Stimulated activated CD8-positive, alpha-beta memory T cell treated with anti-CD3 and anti-CD28 coated beads, Interleukin-15, amount 100 ng/mL, for 24 hours (primary cell): Measurements from ENCODE around the gene GALNTL6.
"Not testable (repeated sequence)": the region's sequence is repeated elsewhere in the genome, so short reads cannot be mapped to it uniquely, and the experiment has no call there.

Experiments used
- DNase-seq: peaks from one replicate; pipeline ENCODE4 v3.0.0-alpha.2; 2020; ENCODE audit warnings: low read depth

Gene GALNTL6

DNA sequence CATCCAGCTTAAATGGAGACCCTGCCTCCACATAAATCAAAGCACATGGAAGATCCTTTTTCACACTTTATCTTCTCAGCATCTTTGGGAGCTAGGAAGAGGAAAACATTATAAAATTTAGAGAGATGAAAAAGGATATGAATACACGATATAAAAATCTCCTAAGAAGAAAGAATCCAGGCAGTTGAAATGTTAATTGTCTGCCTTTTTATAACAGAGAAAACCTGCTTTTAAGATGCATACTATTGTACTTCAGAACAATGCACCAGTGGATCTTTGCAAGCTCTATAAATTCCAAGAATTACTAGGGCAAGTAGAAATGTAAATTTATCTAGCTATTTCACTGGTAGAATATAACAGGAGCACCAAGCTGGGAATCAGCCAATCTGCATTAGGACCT, 1055.1 kb downstream of the GALNTL6 start:
- DNase-seq = no peak

DNA sequence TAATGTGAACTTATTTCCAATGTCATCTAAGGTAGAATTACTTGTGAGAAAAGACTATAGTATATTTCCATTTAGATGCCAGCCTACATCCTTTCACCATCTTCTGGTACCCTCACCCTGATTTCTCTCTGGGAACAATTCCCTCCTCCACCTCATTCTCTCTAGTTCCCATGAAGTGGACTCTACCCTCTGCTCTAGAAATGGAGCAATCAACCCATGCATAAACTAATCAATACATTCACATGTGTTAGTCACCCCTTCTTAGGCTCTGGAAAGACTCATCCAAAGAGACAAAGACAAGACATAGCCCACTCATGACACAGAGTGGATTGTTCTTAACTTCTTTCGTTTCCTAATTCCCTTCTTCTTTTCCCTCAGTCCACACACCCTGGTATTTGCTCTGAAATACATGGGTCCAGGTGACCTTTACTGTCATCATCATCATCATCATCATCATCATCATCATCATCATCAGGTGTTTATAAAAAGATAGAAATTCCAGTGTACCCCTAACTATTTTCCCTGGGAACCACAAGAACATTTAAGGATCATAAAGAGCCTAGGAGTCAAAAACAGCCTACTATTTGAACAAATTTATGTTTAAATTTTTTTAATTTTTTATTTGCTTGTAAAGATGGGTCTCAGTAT, 1056.5 kb downstream of the GALNTL6 start:
- DNase-seq = no peak

DNA sequence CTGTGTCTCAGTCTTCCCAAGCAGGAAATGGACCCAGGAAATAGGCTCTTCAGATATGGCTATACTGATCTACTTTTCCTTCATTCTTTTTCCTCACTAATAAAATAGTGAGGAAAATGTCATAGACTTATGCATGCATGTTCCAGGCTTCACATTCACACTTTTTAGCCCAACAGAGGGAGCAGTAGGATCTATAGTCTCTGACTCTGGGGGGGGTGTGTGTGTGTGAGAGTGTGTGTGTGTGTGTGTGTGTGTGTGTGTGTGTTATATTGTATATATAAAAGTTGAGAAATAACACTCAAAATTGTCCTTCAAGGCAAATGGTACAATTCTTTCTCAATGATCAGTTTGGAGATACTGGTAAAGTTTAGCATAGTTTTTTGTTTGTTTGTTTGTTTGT, 1058.2 kb downstream of the GALNTL6 start:
- no peak for DNase-seq

DNA sequence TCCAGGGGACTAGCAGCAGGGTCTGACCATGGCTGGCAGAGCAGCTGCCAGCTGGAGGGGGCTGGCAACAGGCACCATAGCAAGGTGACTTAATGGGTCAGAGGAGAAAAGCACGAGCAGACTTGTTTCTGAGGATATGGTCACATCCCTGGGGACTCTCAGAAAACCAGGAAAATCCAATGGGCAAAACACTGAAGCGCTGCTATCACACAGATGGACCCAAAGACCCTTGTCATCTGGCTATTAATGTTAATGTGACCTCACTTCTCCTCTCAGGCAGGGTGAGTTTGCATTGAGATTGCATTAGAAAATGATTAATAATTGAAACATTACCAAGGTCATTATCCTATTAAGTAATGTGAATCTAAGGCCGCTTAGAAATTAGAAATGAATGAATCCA, 1061.7 kb downstream of the GALNTL6 start:
- no peak for DNase-seq

DNA sequence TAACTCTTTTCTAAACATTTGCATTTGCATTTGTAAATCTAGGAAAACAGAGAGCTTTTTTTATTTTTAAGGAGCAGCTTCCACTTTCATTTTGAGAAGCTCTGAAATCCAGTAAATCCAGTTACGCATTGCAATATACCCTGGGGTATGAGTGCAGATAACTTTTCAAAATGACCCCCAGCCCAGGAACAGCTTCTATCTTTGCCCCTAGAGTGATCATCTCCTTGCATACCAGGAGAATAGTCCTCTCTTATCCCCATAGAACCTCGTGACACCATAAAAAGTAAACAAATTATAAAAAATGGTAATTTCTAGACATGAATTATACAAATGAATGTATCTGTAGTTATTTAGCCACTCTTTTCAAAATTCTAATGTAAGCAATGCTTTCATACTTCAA, 1063.2 kb downstream of the GALNTL6 start:
- no peak for DNase-seq

DNA sequence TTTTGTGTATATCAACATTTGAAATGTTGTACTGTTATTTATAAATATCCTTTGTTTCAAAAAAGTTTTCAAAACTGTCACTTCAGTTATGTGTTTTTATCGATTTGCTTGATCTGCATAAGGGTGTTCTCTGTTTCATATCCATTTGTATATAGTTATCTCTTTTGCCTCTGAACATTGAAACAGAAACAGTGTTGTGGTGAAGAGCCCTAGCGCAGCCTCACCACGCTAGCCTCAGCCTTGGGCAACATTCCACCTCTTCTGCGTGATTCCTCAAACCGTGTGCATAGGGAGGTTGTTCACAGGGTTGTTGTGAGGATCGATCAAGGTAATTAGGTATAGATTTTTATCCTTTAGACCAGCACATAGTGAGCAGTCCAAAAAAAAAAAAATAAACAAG, 1068.4 kb downstream of the GALNTL6 start:
- no peak for DNase-seq

DNA sequence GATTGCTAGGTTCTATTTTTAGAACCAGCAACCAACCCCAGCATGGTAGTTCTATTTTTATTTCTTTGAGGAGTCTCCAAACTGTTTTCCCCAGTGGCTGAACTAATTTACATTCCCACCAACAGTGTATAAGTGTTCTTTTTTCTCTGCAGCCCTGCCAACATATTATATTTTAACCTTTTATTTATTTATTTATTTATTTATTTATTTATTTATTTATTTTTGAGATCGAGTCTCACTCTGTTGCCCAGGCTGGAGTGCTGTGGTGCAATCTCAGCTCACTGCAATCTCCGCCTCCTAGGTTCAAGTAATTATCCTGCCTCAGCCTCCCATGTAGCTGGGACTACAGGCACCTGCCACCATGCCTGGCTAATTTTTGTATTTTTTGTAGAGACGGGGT, 1074.2 kb downstream of the GALNTL6 start:
- DNase-seq = not testable (repeated sequence)

DNA sequence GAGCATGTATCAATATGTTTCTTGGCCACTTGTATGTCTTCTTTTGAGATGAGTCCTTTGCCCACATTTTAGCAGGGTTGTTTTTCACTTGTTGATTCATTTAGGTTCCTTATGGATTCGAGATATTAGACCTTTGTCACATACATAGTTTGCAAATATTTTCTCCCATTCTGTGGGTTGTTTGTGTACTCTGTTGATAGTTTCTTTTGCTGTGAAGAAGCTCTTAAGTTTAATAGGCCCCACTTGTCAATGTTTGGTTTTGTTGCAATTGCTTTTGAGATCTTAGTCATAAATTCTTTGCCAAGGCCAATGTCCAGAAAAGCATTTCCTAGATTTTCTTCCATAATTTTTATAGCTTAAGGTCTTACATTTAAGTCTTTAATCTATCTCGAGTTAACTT, 1074.8 kb downstream of the GALNTL6 start:
- DNase-seq = no peak

DNA sequence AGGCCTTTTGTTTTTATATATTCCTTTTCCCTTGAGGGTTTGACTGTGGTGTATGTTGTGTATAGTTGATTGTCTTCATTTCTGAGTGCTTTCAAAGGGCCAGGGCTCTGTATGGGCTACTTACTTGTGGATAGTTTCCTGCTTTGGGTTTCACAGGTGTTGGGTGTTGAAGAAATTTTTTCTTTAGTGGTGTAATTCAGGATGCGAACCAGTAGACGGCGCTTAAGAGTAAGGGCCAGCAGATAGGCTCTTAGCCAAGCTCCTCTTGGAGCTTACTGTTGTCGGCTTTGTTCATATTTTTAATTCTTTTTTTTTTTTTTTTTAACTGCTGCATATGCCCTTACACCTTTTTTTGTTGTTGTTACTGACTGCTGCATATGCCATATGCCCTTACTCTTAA, 1079.1 kb downstream of the GALNTL6 start:
- DNase-seq = no peak

DNA sequence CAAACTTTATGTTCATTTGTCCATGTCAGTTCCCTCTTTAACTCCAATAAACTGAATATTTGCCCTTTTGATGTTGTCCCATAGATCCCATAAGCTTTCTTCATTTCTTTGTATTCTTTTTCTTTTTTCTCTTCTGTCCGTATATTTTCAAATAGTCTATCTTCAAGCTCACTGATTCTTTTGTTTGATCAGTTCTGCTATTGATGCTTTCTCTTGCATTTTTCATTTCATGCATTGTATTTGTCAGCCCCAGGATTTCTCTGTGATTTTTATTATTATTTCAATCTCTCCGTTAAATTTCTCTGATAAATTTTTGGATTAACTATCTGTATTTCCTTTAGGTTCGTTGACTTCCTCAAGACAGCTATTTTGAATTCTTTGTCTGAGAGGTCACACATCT, 1082.5 kb downstream of the GALNTL6 start:
- no peak for DNase-seq

DNA sequence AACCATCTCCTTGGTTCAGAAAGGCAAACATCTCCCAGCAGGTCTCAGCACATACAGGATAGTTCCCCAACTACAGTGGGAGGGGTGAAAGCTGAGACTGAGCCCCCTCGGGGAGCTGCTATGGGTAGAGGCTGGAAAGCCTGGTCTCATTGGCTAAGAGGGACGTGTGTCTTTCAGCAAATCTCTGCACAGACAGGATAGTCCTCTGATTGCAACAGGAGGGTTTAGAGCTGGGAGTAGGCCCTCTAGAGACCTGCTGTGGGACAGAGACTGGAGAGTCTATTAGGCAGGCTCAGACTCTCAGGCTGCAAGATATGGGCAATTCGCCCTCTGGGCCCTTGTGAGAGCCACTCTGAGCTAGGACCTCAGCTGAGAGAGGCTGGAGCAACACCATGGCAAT, 1083.8 kb downstream of the GALNTL6 start:
- DNase-seq = no peak

DNA sequence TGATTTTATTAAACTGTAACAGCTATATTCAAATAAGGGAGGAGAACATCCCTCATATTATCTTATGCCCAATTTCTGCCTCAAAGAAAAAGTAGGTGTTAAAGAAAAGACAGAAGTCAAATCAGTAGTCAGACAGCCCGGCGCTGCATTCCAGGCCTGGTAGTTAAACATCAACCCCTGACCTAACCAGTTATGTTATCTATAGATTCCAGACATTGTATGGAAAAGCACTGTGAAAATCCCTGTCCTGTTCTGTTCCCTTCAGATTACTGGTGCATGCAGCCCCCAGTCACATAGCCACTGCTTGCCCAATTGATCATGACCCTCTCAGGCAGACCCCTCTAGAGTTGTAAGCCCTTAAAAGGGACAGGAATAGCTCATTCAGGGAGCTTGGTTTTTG, 1085.5 kb downstream of the GALNTL6 start:
- no peak for DNase-seq

DNA sequence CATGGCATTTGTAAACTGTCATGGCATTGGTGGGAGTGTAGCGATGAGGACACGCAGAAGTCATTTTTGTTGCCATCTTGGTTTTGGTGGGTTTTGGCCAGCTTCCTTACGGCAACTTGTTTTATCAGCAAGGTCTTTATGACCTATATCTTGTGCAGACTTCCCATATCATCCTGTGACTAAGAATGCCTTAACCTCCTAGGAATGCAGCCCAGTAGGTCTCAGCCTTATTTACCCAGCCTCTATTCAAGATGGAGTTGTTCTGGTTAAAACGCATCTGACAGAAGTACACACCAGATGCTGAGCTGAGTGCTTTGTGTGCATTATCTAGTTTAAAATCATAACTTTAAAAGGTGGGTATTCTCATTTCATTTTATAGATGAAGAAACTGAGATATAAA, 1086.7 kb downstream of the GALNTL6 start:
- DNase-seq = no peak

DNA sequence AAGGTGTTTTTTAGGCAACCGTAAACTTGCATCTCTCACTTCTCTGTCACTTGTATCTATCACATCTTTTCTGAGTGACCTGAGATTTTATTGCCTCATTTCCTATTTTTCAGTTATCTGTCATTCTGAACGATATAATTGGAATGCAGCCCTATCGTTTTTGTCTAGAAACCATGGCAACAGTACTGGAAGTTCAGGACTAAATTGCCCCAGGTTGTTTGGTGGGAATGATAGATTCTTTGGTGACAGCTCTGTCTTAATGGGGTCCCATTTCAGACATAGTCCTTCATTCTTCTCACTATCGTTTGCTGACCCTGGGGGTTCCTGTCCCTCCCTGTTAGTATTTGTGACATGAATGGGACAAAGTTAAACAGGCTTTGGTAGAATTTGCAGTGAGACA, 1087.7 kb downstream of the GALNTL6 start:
- no peak for DNase-seq

DNA sequence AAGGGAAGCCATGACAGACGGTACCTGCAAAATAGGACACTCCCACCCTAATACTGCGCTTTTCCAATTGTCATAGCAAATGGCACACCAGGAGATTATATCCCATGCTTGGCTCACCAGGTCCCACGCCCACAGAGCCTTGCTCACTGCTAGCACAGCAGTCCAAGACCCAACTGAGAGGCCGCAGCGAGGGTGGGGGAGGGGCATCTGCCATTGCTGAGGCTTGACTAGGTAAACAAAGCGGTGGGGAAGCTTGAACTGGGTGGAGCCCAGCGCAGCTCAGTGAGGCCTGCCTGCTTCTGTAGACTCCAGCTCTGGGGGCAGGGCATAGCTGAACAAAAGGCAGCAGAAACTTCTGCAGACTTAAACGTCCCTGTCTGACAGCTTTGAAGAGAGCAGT, 1099.3 kb downstream of the GALNTL6 start:
- DNase-seq = not testable (repeated sequence)

DNA sequence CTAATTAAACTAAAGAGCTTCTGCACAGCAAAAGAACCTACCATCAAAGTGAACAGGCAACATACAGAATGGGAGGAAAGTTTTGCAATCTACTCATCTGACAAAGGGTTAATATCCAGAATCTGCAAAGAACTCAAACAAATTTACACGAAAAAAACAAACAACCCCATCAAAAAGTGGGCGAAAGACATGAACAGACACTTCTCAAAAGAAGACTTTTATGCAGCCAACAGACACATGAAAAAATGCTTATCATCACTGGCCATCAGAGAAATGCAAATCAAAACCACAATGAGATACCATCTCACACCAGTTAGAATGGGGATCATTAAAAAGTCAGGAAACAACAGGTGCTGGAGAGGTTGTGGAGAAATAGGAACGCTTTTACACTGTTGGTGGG, 1104.2 kb downstream of the GALNTL6 start:
- not testable (repeated sequence) for DNase-seq

DNA sequence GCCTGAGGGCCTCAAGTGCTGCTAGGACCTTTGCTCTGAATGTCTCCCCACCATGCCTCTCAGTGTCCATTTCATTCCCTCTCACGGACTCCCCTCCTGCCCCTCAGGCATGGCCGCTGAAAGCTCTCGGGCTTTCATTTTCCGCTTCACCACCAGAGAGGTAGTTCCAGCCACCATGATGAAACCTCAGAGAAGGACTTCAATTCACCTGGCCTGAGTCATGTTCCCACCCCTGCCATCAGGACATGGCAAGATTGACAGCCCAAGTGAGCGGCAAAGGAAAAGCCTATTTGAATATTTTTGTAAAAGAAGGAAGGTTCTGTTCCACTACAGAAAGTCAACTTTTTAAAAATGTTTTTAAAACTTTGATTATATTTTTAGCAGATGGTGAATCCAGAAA, 1106.1 kb downstream of the GALNTL6 start:
- no peak for DNase-seq

DNA sequence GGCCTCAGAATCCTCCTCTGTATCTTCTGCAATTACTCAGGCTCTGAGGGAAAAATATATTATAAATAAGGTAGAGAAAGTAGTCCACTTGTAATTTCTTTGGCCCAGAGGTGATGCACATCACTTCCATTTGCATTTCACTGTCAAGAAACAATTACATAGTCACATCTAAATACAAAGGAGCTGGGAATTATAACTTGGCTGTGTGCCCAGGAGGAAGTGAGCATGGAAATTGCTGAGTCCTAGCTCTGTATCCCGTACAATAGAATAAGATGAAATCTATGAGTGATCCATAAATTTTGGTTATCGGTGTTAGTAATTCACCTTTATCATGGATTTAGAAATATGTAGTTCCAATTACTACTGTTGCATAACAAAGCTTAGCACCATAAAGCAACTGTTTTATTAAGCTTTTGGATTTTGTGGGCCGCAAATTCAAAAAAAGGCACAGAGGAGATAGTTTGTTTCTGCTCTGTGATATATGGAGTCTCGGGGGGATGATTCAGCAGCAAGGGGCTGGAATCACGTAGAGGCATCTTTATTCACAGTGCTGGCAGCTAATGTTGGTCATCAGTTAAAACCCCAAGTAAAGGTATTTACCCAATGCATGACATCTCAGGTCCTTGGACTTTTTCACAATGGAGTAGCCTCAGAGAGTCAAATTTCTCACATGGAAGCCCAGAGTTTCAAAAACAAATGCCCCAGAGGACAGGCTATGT, 1114.1 kb downstream of the GALNTL6 start:
- DNase-seq = no peak

DNA sequence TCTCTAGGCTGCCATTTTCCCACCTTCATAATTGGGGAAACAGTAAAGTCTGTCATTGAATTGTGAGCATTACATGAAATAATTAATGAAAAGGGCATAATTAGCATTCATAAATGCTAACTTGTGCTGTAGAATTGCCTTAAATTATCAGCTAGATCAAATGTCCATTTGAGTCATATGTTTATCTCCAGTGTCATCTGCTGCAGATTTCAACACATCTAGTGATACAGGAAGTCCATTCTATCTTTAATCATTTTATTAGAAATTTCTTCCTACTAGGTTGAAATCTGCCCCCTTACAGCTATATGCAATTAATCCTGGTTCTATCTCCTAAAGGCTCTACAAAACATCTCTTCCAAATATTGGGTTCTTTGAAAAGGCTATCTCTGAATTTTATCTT, 1115.1 kb downstream of the GALNTL6 start:
- no peak for DNase-seq

DNA sequence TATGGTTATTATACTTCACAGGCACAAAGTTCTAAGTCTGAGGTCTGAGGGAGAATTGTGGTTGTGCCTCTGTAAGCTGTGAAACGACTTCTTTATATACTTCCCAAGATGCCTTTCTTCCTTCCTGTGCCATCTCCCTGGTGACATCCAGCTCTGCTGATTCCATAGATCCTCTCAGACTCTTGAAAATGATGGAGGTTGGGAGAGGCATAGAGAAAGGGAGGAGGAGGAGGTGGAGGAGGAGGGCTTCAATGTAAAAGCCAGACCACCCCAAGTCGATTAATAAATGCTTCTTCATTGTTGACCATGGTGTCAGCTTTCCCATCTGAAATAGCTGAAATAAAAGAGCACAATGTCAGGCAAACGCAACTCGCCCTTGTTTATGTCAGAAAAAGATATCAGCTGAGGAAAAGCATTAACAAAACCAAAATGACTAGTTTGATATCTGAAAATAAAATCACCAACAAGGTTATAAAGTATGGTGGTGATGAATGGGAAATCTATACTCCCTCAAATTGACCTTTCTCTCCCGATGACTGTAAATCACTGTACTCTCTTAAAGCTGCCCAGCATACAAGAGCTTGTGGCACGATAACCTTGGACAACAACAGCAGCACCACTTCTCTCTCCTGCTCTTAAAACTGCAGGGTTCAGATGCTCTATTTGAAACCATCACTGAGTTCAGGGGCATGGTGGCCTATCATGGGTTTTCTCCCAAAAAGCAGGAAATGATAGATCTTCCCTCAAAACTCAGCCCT, 1125.0 kb downstream of the GALNTL6 start:
- DNase-seq = no peak

DNA sequence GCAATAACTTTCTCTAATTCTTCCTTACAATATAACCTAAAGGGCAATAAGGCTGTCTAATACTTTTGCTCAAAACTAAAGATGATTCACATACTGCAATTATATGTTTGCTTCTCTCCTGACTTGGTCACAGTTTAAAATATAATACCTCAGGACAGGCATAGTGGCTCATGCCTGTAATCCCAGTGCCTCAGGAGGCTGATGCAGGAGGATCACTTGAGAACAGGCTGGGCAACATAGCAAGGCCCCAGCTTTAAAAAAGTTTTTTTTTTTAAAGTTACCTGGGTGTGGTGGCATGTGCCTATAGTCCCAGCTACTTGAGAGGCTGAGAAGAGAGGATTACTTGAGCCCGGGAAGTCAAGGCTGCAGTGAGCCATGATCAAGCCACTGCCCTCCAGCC, 1125.7 kb downstream of the GALNTL6 start:
- DNase-seq = no peak

DNA sequence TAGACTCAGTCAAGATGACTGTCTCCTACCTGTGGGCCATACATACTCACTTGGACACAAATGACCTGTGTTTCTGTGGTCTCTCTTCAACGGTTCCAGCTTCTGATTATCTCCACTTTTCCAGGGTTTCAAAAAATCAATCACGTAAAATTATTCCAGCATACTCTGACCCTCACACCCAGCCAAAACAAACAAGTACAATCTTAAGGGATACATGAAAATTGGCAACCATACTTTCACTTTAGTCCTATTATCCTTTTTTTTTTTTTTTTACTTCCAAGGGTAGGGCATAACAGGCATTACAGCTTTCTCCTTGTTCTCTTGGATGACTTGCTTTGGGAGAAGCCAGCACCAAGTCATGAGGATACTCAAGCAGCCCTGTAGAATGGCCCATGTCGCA, 1129.6 kb downstream of the GALNTL6 start:
- DNase-seq = no peak

DNA sequence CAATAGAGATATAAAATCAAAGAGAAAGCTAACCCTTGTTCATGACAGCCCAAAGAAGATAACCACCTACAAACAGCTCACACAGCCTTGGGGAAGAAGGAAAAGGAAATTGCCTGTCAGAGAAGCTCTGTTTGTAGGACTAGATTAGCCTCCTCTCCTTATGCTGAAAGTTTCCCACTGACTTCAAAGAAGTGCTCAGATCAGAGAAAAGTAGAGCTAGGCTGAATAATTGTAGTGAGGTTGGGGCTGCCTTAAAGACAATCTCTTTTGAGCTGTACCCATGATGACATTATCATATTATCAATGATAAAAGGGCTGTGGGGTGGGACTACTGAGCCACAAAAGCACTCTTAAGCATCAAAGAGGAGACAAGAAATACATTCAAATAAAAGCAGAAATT, 1132.4 kb downstream of the GALNTL6 start:
- DNase-seq = no peak
